Liver (tissue), 9 donors: ENCODE measurements around the gene GCLM. TPM values are rescaled to one million over a fixed set of nuclear protein-coding genes. Genes with fewer than 3 reads are reported as not detected.

Source experiments
- DNase-seq: peaks from one replicate; pipeline ENCODE4 v3.0.0-alpha.2; 2017; ENCODE audit warnings: low spot score
- H3K27ac ChIP-seq, 2 donors: one replicate each; pipeline ENCODE4 v1.7.0; 2013; ENCODE audit warnings: inconsistent platforms in 2 of 2, low read length in 2 of 2, control low read depth in 1 of 2, low read depth in 1 of 2, mild to moderate bottlenecking in 1 of 2
- H3K27me3 ChIP-seq, 4 donors: one replicate each; pipeline versions ENCODE4 v1.6.1 to v1.7.0; 2013; ENCODE audit warnings: low read length in 3 of 4, inconsistent platforms in 1 of 4, mild to moderate bottlenecking in 1 of 4, moderate library complexity in 1 of 4; ENCODE audit not compliant: control insufficient read depth in 4 of 4, insufficient read depth in 4 of 4
- H3K36me3 ChIP-seq, 4 donors: one replicate each; pipeline versions ENCODE4 v1.6.1 to v1.7.0; 2013; ENCODE audit warnings: low read length in 3 of 4, mild to moderate bottlenecking in 3 of 4, low read depth in 1 of 4, moderate library complexity in 1 of 4; ENCODE audit not compliant: control insufficient read depth in 4 of 4, insufficient read depth in 3 of 4
- H3K4me1 ChIP-seq, 4 donors: one replicate each; pipeline versions ENCODE4 v1.6.1 to v1.7.0; 2013; ENCODE audit warnings: low read length in 3 of 4, mild to moderate bottlenecking in 3 of 4, moderate library complexity in 1 of 4; ENCODE audit not compliant: control insufficient read depth in 4 of 4, insufficient read depth in 4 of 4
- H3K4me3 ChIP-seq, 3 donors: one replicate each; pipeline versions ENCODE4 v1.6.1 to v1.7.0; 2013; ENCODE audit warnings: low read length in 3 of 3, control low read depth in 1 of 3, low read depth in 1 of 3, mild to moderate bottlenecking in 1 of 3
- H3K9ac ChIP-seq, 2 donors: one replicate each; pipeline ENCODE4 v1.7.0; 2013; ENCODE audit warnings: low read length in 2 of 2, mild to moderate bottlenecking in 2 of 2, moderate library complexity in 2 of 2, control low read depth in 1 of 2, low read depth in 1 of 2
- H3K9me3 ChIP-seq, 4 donors: one replicate each; pipeline versions ENCODE4 v1.6.1 to v1.7.0; 2013; ENCODE audit warnings: low read length in 3 of 4; ENCODE audit not compliant: control insufficient read depth in 4 of 4
- ATF3 ChIP-seq: IDR thresholded peaks from 2 replicates; pipeline ENCODE4 v1.6.1; 2016; ENCODE audit warnings: antibody characterized with exemption
- CTCF ChIP-seq: fragments of 150-350 bp; IDR thresholded peaks from 2 replicates; pipeline ENCODE4 v1.5.1; 2017; ENCODE audit warnings: improper control_type of control experiment, low read depth, low read length; ENCODE audit not compliant: missing input control
- EGR1 ChIP-seq, 2 donors: IDR thresholded peaks; 2 replicates each; pipeline ENCODE4 v1.6.1; 2016 to 2018; ENCODE audit warnings: antibody characterized with exemption in 2 of 2, low read depth in 2 of 2
- FOXA1 ChIP-seq: IDR thresholded peaks from 2 replicates; pipeline ENCODE4 v1.6.1; 2016; ENCODE audit warnings: antibody characterized with exemption
- FOXA2 ChIP-seq: IDR thresholded peaks from 2 replicates; pipeline ENCODE4 v1.6.1; 2016; ENCODE audit warnings: antibody characterized with exemption
- GABPA ChIP-seq, 2 donors: IDR thresholded peaks in 1 of 2; conservative IDR thresholded peaks in 1 of 2; 2 replicates each; pipeline ENCODE4 v1.6.1; 2016; ENCODE audit warnings: antibody characterized with exemption in 2 of 2, mild to moderate bottlenecking in 1 of 2, moderate library complexity in 1 of 2
- HNF4A ChIP-seq, 2 donors: conservative IDR thresholded peaks; 2 replicates each; pipeline ENCODE4 v1.6.1; 2016; ENCODE audit warnings: antibody characterized with exemption in 2 of 2, mild to moderate bottlenecking in 2 of 2
- MAX ChIP-seq: IDR thresholded peaks from 2 replicates; pipeline ENCODE4 v1.6.1; 2016; ENCODE audit warnings: antibody characterized with exemption
- NR2F2 ChIP-seq: IDR thresholded peaks from 2 replicates; pipeline ENCODE4 v1.6.1; 2016; ENCODE audit warnings: antibody characterized with exemption
- RAD21 ChIP-seq, 2 donors: IDR thresholded peaks; 2 replicates each; pipeline ENCODE4 v1.6.1; 2016; ENCODE audit warnings: antibody characterized with exemption in 2 of 2, mild to moderate bottlenecking in 2 of 2
- REST ChIP-seq: IDR thresholded peaks from 2 replicates; pipeline ENCODE4 v1.6.1; 2016; ENCODE audit warnings: antibody characterized with exemption, mild to moderate bottlenecking
- RXRA ChIP-seq, 2 donors: IDR thresholded peaks; 2 replicates each; pipeline ENCODE4 v1.6.1; 2017 to 2018; ENCODE audit warnings: antibody characterized with exemption in 2 of 2, mild to moderate bottlenecking in 1 of 2
- SP1 ChIP-seq: IDR thresholded peaks from 2 replicates; pipeline ENCODE4 v1.6.1; 2018; ENCODE audit warnings: antibody characterized with exemption, mild to moderate bottlenecking
- YY1 ChIP-seq: IDR thresholded peaks from 2 replicates; pipeline ENCODE4 v1.6.1; 2016; ENCODE audit warnings: antibody characterized with exemption, mild to moderate bottlenecking
- ZBTB33 ChIP-seq: IDR thresholded peaks from 2 replicates; pipeline ENCODE4 v1.6.1; 2016; ENCODE audit warnings: antibody characterized with exemption
- WGBS: extraction: QIAGEN DNeasy Blood & Tissue Kit; methylation state at CpG from one replicate; pipeline ENCODE4 v1.1.7; 2013; 5-methylcytosine and 5-hydroxymethylcytosine counted together
- polyA plus RNA-seq, 2 donors: library from polyadenylated mRNA; stranded (reverse) in 1 of 2; unstranded in 1 of 2; fragments of 200-250 nt in 1 of 2; fragments of >200 nt in 1 of 2; fragmentation: Nextera tagmentation in 1 of 2; extraction: Ambion mirVana in 1 of 2; gene quantifications; one replicate each; pipeline versions ENCODE4 v1.2.1 to v1.2.3, GENCODE V29; 2013 to 2015
- total RNA-seq, 2 donors: library from RNA; depleted of rRNA; stranded (reverse); fragments of >200 nt; gene quantifications; one replicate each; pipeline ENCODE4 v1.2.3, GENCODE V29; 2014
- donor health status: healthy.
- donor health status: healthy.
- donor health status: healthy.
- donor health status: healthy.
- donor health status: healthy.

GCLM gene
- total and polyA plus RNA-seq, 4 donors, result 8.9 to 49.1 (median 16.7) TPM

GRCh38 chr1:93880731-93881130 lies 28.5 kb downstream of the GCLM start:
- no peaks in the 10 kb centered on the region for H3K27me3 ChIP-seq
- WGBS, result 96% methylated on average over 2 of the region's 2 CpGs

More at GRCh38 chr1:93880731-93881130, 28.5 kb downstream of the GCLM start:
- Histone ChIP-seq H3K9me3 (no peaks in the 10 kb centered on the region), H3K4me3 (no peak overlapping the region), H3K36me3 (peaks cover 3 to 10% (median 6%) of the 10 kb centered on the region in 4 donors), H3K27ac (no peak overlapping the region), H3K9ac (no peak overlapping the region), H3K4me1 (peaks cover 3 to 29% (median 23%) of the 10 kb centered on the region in 4 donors)
- DNase-seq, result no peak
- TF ChIP-seq FOXA1, result no peak
- no peak for TF ChIP-seq REST
- no peak for TF ChIP-seq ATF3
- TF ChIP-seq MAX, result no peak
- no peak for TF ChIP-seq GABPA (IDR thresholded peaks at IDR 0.05 in 1 of 2, conservative IDR thresholded peaks at IDR 0.05 in 1 of 2)
- TF ChIP-seq HNF4A (conservative IDR thresholded peaks at IDR 0.05), result no peak
- TF ChIP-seq ZBTB33, result no peak
- no peak for TF ChIP-seq SP1
- TF ChIP-seq RAD21 (IDR thresholded peaks at IDR 0.05), result no peak
- no peak for TF ChIP-seq EGR1 (IDR thresholded peaks at IDR 0.05; ENCODE audit: low read depth in 2 of 2)
- no peak for TF ChIP-seq CTCF
- no peak for TF ChIP-seq RXRA (IDR thresholded peaks at IDR 0.05)
- no peak for TF ChIP-seq FOXA2
- TF ChIP-seq NR2F2, result no peak
- no peak for TF ChIP-seq YY1
